K562 (cell line): ENCODE data around the gene AKT3. TPM values are rescaled to one million over a fixed set of nuclear protein-coding genes. Genes with fewer than 3 reads are reported as not detected.

Source experiments
- ARID3B ChIP-seq: fragments of 250-450 bp; sonication (Bioruptor Pico); IDR thresholded peaks from 2 replicates; pipeline ENCODE4 v1.4.0; 2020; ENCODE audit warnings: borderline replicate concordance
- CBFA2T2 ChIP-seq: fragments of 450-650 bp; conservative IDR thresholded peaks from 2 replicates; pipeline ENCODE4 v1.6.1; 2017; ENCODE audit warnings: mild to moderate bottlenecking
- DDX20 ChIP-seq: fragments of 450-650 bp; IDR thresholded peaks from 2 replicates; pipeline ENCODE4 v1.6.1; 2016; ENCODE audit warnings: missing genetic modification characterization, low read depth, mild to moderate bottlenecking, missing compliant biosample characterization, moderate library complexity
- PYGO2 ChIP-seq: fragments of 450-650 bp; IDR thresholded peaks from 2 replicates; pipeline ENCODE4 v1.6.1; 2016; ENCODE audit warnings: mild to moderate bottlenecking, missing genetic modification characterization, moderate library complexity, missing compliant biosample characterization
- XRCC3 ChIP-seq: fragments of 450-650 bp; IDR thresholded peaks from 2 replicates; pipeline ENCODE4 v1.6.1; 2017; ENCODE audit warnings: mild to moderate bottlenecking, moderate library complexity
- ZBTB26 ChIP-seq: fragments of 450-650 bp; formaldehyde crosslinking; IDR thresholded peaks from 2 replicates; pipeline ENCODE4 v1.4.0; 2022; ENCODE audit warnings: missing genetic modification characterization
- ZNF41 ChIP-seq: fragments of 250-450 bp; sonication (Bioruptor Pico); conservative IDR thresholded peaks from 2 replicates; pipeline ENCODE4 v1.4.0; 2020; ENCODE audit warnings: mild to moderate bottlenecking
- polyA plus RNA-seq, 8 experiments: library from polyadenylated mRNA; depleted of rRNA in 4 of 8; stranded (reverse) in 5 of 8; unstranded in 3 of 8; fragments of >200 nt; fragmentation: Nextera tagmentation in 2 of 8; fragmentation: Illumina TruSeq in 1 of 8; extraction: Ambion mirVana in 2 of 8; extraction: Trizol in 1 of 8; gene quantifications; 2 replicates each; pipeline versions ENCODE4 v1.2.1 to v1.2.3, GENCODE V29; 2011 to 2014; ENCODE audit warnings: inconsistent platforms in 1 of 8, missing spikeins in 1 of 8
- total RNA-seq, 7 experiments: library from RNA; depleted of rRNA in 6 of 7; stranded (reverse); fragments of >200 nt in 6 of 7; fragmentation: Illumina TruSeq in 2 of 7; extraction: Trizol in 2 of 7; gene quantifications; 2 replicates each; pipeline versions ENCODE4 v1.2.1 to v1.2.3, GENCODE V29; 2011 to 2021; ENCODE audit warnings: low replicate concordance in 1 of 7
- TF ChIP-seq, protein P1 (sequence below), 2 experiments: fragments of 450-650 bp in 1 of 2; sonication (generic) in 1 of 2; formaldehyde crosslinking in 1 of 2; IDR thresholded peaks in 1 of 2; conservative IDR thresholded peaks in 1 of 2; 2 replicates each; pipeline versions ENCODE4 v1.6.1 to v1.8.1; 2016 to 2023; ENCODE audit warnings: mild to moderate bottlenecking in 2 of 2, moderate library complexity in 2 of 2, inconsistent platforms in 1 of 2, missing genetic modification reagents in 1 of 2
- TF ChIP-seq, protein P2 (sequence below): sonication (generic); formaldehyde crosslinking; IDR thresholded peaks from 2 replicates; pipeline ENCODE4 v1.8.1; 2023; ENCODE audit warnings: mild to moderate bottlenecking, missing genetic modification reagents
- TF ChIP-seq, protein P3 (sequence below): sonication (generic); formaldehyde crosslinking; IDR thresholded peaks from 2 replicates; pipeline ENCODE4 v1.8.0; 2022; ENCODE audit warnings: mild to moderate bottlenecking, low read depth, missing genetic modification reagents

Gene AKT3
- total and polyA plus RNA-seq, 9 of the 15 experiments (the other 6 are each of a cell fraction or from before 2014, with no cell fraction given), result 0.04 to 0.54 (median 0.18) TPM; not detected in 1

- TF ChIP-seq, protein P1, sequence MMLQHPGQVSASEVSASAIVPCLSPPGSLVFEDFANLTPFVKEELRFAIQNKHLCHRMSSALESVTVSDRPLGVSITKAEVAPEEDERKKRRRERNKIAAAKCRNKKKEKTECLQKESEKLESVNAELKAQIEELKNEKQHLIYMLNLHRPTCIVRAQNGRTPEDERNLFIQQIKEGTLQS (IDR thresholded peaks at IDR 0.05), result no peak
- TF ChIP-seq, protein P1 (CRISPR knock-in tag; conservative IDR thresholded peaks at IDR 0.05), result no peak
- no peak for TF ChIP-seq ARID3B (CRISPR knock-in tag)
- no peak for TF ChIP-seq XRCC3
- TF ChIP-seq, protein P2, sequence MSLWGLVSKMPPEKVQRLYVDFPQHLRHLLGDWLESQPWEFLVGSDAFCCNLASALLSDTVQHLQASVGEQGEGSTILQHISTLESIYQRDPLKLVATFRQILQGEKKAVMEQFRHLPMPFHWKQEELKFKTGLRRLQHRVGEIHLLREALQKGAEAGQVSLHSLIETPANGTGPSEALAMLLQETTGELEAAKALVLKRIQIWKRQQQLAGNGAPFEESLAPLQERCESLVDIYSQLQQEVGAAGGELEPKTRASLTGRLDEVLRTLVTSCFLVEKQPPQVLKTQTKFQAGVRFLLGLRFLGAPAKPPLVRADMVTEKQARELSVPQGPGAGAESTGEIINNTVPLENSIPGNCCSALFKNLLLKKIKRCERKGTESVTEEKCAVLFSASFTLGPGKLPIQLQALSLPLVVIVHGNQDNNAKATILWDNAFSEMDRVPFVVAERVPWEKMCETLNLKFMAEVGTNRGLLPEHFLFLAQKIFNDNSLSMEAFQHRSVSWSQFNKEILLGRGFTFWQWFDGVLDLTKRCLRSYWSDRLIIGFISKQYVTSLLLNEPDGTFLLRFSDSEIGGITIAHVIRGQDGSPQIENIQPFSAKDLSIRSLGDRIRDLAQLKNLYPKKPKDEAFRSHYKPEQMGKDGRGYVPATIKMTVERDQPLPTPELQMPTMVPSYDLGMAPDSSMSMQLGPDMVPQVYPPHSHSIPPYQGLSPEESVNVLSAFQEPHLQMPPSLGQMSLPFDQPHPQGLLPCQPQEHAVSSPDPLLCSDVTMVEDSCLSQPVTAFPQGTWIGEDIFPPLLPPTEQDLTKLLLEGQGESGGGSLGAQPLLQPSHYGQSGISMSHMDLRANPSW (CRISPR knock-in tag), result no peak
- no peak for TF ChIP-seq ZBTB26 (CRISPR knock-in tag)
- TF ChIP-seq, protein P3, sequence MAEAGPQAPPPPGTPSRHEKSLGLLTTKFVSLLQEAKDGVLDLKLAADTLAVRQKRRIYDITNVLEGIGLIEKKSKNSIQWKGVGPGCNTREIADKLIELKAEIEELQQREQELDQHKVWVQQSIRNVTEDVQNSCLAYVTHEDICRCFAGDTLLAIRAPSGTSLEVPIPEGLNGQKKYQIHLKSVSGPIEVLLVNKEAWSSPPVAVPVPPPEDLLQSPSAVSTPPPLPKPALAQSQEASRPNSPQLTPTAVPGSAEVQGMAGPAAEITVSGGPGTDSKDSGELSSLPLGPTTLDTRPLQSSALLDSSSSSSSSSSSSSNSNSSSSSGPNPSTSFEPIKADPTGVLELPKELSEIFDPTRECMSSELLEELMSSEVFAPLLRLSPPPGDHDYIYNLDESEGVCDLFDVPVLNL (CRISPR knock-in tag), result no peak
- TF ChIP-seq CBFA2T2, result no peak
- no peak for TF ChIP-seq DDX20 (tag)
- no peak for TF ChIP-seq ZNF41 (CRISPR knock-in tag)
- TF ChIP-seq PYGO2 (tag), result no peak
Observed at GRCh38 chr1:243462929-243463697, 386.9 kb downstream of the AKT3 start (continued).
